Activated CD8-positive, alpha-beta T cell treated with anti-CD3 and anti-CD28 coated beads, Interleukin-2, amount 10 ng/mL, durations not matched to agents 7 days and 5 days (primary cell): ENCODE data around the gene PPP2R3B. TPM values are rescaled to one million over a fixed set of nuclear protein-coding genes. Genes with fewer than 3 reads are reported as not detected.

Experiments
- ATAC-seq: fragments of 150-1000 bp; cut with Tn5 transposase; one replicate; pipeline ENCODE4 v1.10.0; 2021; ENCODE audit warnings: moderate library complexity
- CTCF ChIA-PET: fragments of 350-600 bp; sonication (Branson Sonifier 250); formaldehyde crosslinking; loops from one replicate; lab custom pipeline; 2021; ENCODE audit warnings: antibody characterized with exemption; lab: Charles Lee
- POLR2A ChIA-PET: fragments of 350-600 bp; sonication (Branson Sonifier 250); formaldehyde crosslinking; loops from one replicate; lab custom pipeline; 2021; ENCODE audit warnings: antibody characterized with exemption; lab: Charles Lee
- DNase-seq: peaks from one replicate; pipeline ENCODE4 v3.0.0-alpha.2; 2020
- H3K27ac Mint-ChIP-seq: one replicate; pipeline ENCODE4 v1.8.0; 2021; ENCODE audit warnings: mild to moderate bottlenecking, mixed read lengths
- H3K27me3 Mint-ChIP-seq: one replicate; pipeline ENCODE4 v1.8.0; 2021; ENCODE audit warnings: low read depth, mixed read lengths
- H3K36me3 Mint-ChIP-seq: one replicate; pipeline ENCODE4 v1.8.0; 2021; ENCODE audit warnings: low read depth, mixed read lengths
- H3K4me1 Mint-ChIP-seq: one replicate; pipeline ENCODE4 v1.8.0; 2021; ENCODE audit warnings: low read depth, mixed read lengths
- H3K4me3 Mint-ChIP-seq: one replicate; pipeline ENCODE4 v1.8.0; 2021; ENCODE audit warnings: mild to moderate bottlenecking, mixed read lengths
- H3K9me3 Mint-ChIP-seq: one replicate; pipeline ENCODE4 v1.8.0; 2022; ENCODE audit warnings: mixed read lengths; ENCODE audit not compliant: insufficient read depth
- total RNA-seq, 2 experiments: library from RNA; stranded (reverse); gene quantifications; one replicate each; pipeline ENCODE4 v1.2.3, GENCODE V29; 2021

PPP2R3B gene
- total RNA-seq, 2 experiments from 2014 or later = 41.8 to 44.6 TPM

- no peak overlapping the region for H3K27ac Mint-ChIP-seq
- POLR2A ChIA-PET = no interaction called here
- H3K9me3 Mint-ChIP-seq = no peaks in the 10 kb centered on the region
- H3K36me3 Mint-ChIP-seq = peaks cover 15% of the 10 kb centered on the region
- CTCF ChIA-PET = no interaction called here
- H3K4me3 Mint-ChIP-seq = no peak overlapping the region
- H3K27me3 Mint-ChIP-seq = no peaks in the 10 kb centered on the region
- ATAC-seq (no peak), DNase-seq (no peak)
- H3K4me1 Mint-ChIP-seq = no peaks in the 10 kb centered on the region
Measured at GRCh38 chrX:347351-348117, 39.2 kb downstream of the PPP2R3B start.

GRCh38 chrX:346034-346813 lies 40.5 kb downstream of the PPP2R3B start:
- ChIA-PET POLR2A (no interaction called here), CTCF (no interaction called here)
- DNase-seq (no peak), ATAC-seq (no peak)
- no peaks in the 10 kb centered on the region for H3K4me1 Mint-ChIP-seq
- H3K4me3 Mint-ChIP-seq = no peak overlapping the region
- H3K9me3 Mint-ChIP-seq = no peaks in the 10 kb centered on the region
- H3K27me3 Mint-ChIP-seq = no peaks in the 10 kb centered on the region
- H3K27ac Mint-ChIP-seq = no peak overlapping the region
- peaks cover 23% of the 10 kb centered on the region for H3K36me3 Mint-ChIP-seq

GRCh38 chrX:345020-345925 lies 41.4 kb downstream of the PPP2R3B start:
- Mint-ChIP-seq H3K27ac (no peak overlapping the region), H3K36me3 (peaks cover 27% of the 10 kb centered on the region), H3K9me3 (no peaks in the 10 kb centered on the region), H3K4me1 (no peaks in the 10 kb centered on the region), H3K27me3 (no peaks in the 10 kb centered on the region), H3K4me3 (no peak overlapping the region)
- no peak for ATAC-seq
- no peak for DNase-seq
- ChIA-PET CTCF (no interaction called here), POLR2A (no interaction called here)

DNA sequence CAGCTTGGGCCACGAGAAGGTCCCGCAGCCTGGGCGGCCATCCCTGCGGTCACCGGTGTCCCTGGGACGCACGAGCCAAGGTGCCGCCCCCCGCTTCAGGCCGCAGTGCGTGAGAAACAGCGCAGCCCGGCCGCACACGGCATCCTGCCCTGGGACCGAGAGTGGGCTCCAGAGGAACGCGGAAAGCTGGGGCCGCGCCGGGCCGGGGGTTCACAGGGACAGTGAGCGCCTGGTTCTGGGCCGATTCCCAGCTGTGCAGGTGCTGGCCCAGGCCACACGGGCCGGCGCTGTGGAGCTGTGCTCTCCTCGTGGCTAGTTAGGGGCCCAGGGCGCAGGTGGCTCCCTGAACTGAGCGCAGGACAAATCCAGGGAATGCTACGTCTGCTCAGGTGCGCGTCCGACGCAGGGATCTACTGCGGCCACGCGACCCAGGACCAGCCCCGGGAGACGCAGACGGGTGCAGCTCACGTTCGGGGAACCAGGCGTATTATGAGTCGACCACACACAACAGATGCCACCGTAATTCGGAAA lies 42.3 kb downstream of the PPP2R3B start:
- CTCF ChIA-PET = no interaction called here
- H3K27me3 Mint-ChIP-seq = no peaks in the 10 kb centered on the region
- ATAC-seq (no peak), DNase-seq (no peak)
- no peak overlapping the region for H3K4me3 Mint-ChIP-seq
- H3K9me3 Mint-ChIP-seq = no peaks in the 10 kb centered on the region
- H3K36me3 Mint-ChIP-seq = peaks cover 27% of the 10 kb centered on the region
- POLR2A ChIA-PET = no interaction called here
- no peak overlapping the region for H3K27ac Mint-ChIP-seq
- no peaks in the 10 kb centered on the region for H3K4me1 Mint-ChIP-seq

- Mint-ChIP-seq H3K4me3 (no peak overlapping the region), H3K9me3 (no peaks in the 10 kb centered on the region), H3K36me3 (peaks cover 41% of the 10 kb centered on the region), H3K4me1 (no peaks in the 10 kb centered on the region), H3K27ac (no peak overlapping the region), H3K27me3 (no peaks in the 10 kb centered on the region)
- CTCF ChIA-PET = no interaction called here
- ATAC-seq (no peak), DNase-seq (no peak)
- POLR2A ChIA-PET = no interaction called here
Measured at GRCh38 chrX:341541-342101, 45.1 kb downstream of the PPP2R3B start.

DNA sequence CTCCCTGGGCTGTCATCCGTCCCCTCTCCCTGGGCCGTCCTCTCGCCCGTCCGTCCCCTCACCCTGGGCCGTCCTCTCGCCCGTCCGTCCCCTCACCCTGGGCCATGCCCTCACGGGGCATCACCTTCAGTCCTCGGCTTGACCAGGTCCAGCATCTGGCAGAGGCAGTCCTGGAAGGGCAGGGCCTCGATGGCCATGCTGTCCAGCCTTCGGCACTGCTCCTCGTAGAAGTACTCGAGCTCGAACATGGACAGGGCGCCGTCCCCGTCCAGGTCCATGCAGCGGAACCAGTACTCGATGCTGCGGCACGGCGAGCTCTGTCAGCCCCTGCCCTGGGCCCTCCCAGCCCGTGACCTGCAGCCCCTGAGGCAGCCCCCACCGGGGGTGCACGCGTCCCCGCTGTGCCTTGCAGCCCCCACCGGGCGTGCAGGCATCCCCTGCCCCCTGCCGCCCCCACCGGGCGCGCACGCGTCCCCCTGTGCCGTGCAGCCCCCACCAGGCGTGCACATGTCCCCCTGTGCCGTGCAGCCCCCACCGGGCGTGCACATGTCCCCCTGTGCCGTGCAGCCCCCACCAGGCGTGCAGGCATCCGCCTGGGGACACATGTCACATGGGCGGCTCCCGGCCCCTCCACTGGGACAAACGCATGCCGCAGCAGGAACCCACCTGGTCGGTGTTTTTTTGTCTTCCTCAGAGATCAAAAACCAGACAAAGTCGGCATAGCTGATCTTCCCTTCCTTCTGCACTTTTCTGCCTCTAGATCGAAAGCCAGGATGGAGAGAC lies 45.9 kb downstream of the PPP2R3B start:
- Mint-ChIP-seq H3K4me1 (no peaks in the 10 kb centered on the region), H3K36me3 (peaks cover 47% of the 10 kb centered on the region), H3K27me3 (no peaks in the 10 kb centered on the region), H3K9me3 (no peaks in the 10 kb centered on the region), H3K27ac (no peak overlapping the region), H3K4me3 (no peak overlapping the region)
- POLR2A ChIA-PET = no interaction called here
- CTCF ChIA-PET = no interaction called here
- DNase-seq (no peak), ATAC-seq (no peak)

GRCh38 chrX:340121-340520 lies 46.6 kb downstream of the PPP2R3B start:
- H3K27me3 Mint-ChIP-seq = no peaks in the 10 kb centered on the region
- ChIA-PET POLR2A (no interaction called here), CTCF (no interaction called here)
- H3K4me3 Mint-ChIP-seq = no peak overlapping the region
- DNase-seq = no peak
- peaks cover 44% of the 10 kb centered on the region for H3K36me3 Mint-ChIP-seq
- H3K9me3 Mint-ChIP-seq = no peaks in the 10 kb centered on the region
- ATAC-seq = no peak
- H3K27ac Mint-ChIP-seq = no peak overlapping the region
- no peaks in the 10 kb centered on the region for H3K4me1 Mint-ChIP-seq

GRCh38 chrX:338836-339400 lies 47.8 kb downstream of the PPP2R3B start:
- CTCF ChIA-PET = no interaction called here
- no peak for ATAC-seq

GRCh38 chrX:338281-338835 lies 48.3 kb downstream of the PPP2R3B start:
- no peak overlapping the region for H3K4me3 Mint-ChIP-seq
- H3K36me3 Mint-ChIP-seq = peaks cover 37% of the 10 kb centered on the region
- CTCF ChIA-PET = no interaction called here
- no peak overlapping the region for H3K27ac Mint-ChIP-seq
- DNase-seq (no peak), ATAC-seq (no peak)
- H3K27me3 Mint-ChIP-seq = no peaks in the 10 kb centered on the region
- H3K4me1 Mint-ChIP-seq = no peaks in the 10 kb centered on the region
- H3K9me3 Mint-ChIP-seq = no peaks in the 10 kb centered on the region
- POLR2A ChIA-PET = no interaction called here

More at GRCh38 chrX:338836-339400, 47.8 kb downstream of the PPP2R3B start:
- no peaks in the 10 kb centered on the region for H3K9me3 Mint-ChIP-seq
- POLR2A ChIA-PET = no interaction called here
- no peaks in the 10 kb centered on the region for H3K27me3 Mint-ChIP-seq
- no peak overlapping the region for H3K27ac Mint-ChIP-seq
- peaks cover 37% of the 10 kb centered on the region for H3K36me3 Mint-ChIP-seq
- DNase-seq = no peak
- H3K4me1 Mint-ChIP-seq = no peaks in the 10 kb centered on the region
- H3K4me3 Mint-ChIP-seq = no peak overlapping the region

DNA sequence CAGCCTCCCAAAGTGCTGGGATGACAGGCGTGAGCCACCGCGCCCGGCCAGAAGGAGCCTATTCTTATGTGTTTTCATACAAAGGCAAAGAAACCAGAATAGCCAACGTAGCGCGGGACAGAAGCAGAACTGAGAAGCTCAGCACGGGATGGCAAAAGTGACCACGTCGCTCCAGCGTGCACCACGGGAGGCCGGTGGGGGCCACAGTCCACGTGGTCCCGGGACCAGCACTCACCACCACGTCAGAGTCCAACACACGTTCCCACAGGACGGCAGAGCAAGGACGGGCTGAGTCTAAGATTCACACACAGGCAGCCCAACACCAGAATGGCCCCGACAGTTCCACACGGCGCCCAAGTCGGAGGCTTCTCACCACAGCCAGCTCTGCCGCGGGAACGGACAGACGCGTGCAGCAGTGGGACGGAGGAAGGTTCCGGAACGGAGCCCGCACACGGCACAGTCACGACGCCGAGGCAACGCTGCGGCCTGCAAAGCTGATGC lies 49.3 kb downstream of the PPP2R3B start:
- ATAC-seq (no peak), DNase-seq (no peak)
- no peaks in the 10 kb centered on the region for H3K27me3 Mint-ChIP-seq
- POLR2A ChIA-PET = no interaction called here
- H3K36me3 Mint-ChIP-seq = peaks cover 37% of the 10 kb centered on the region
- no peaks in the 10 kb centered on the region for H3K9me3 Mint-ChIP-seq
- no peak overlapping the region for H3K4me3 Mint-ChIP-seq
- no peak overlapping the region for H3K27ac Mint-ChIP-seq
- CTCF ChIA-PET = no interaction called here
- no peaks in the 10 kb centered on the region for H3K4me1 Mint-ChIP-seq
